ENCODE results near the gene SPEG.
"Not testable (repeated sequence)": the region's sequence is repeated elsewhere in the genome, so short reads cannot be mapped to it uniquely, and the experiment has no call there.

SPEG gene

GRCh38 chr2:219434718-219435525, at the start of gene SPEG:
TSS of gene SPEG (plus strand) at chr2:219434843. CDS start at chr2:219434978, 135 bp downstream.
- DNase-seq (ENCODE audit: low spot score) = peak; percentile 58

- no peak for DNase-seq (ENCODE audit: low spot score)
Observed at GRCh38 chr2:219384859-219385258, 49.8 kb upstream of the SPEG start.

DNA sequence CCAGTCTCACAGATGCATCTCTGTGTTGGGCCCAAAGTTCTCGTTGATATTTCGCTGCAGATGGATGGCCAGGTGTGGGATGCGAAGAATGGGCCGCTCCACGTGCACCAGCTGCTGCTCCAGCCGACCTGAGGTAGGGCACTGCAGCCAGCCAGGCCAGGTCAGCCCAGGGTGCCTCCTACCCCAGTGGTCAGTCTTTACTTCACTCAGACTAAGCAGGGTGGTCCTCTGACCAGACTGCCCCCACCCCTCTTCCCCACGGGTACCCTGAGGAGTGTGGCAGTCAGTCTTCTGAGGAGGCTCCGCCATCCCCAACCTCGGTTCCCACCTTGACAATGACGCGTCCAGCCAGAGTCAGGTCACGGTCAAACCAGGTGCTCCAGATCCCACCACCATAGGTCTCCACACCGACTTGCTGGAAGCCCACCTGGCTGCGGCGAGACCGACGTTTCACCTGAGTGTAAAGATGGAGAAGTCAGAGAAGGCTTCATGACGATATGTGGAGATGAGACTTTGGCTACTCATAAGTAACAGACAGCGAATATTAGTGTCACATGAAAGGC, 48.6 kb upstream of the SPEG start:
- no peak for DNase-seq (ENCODE audit: low spot score)

GRCh38 chr2:219386532-219387280, 47.9 kb upstream of the SPEG start:
- no peak for DNase-seq (ENCODE audit: low spot score)

DNA sequence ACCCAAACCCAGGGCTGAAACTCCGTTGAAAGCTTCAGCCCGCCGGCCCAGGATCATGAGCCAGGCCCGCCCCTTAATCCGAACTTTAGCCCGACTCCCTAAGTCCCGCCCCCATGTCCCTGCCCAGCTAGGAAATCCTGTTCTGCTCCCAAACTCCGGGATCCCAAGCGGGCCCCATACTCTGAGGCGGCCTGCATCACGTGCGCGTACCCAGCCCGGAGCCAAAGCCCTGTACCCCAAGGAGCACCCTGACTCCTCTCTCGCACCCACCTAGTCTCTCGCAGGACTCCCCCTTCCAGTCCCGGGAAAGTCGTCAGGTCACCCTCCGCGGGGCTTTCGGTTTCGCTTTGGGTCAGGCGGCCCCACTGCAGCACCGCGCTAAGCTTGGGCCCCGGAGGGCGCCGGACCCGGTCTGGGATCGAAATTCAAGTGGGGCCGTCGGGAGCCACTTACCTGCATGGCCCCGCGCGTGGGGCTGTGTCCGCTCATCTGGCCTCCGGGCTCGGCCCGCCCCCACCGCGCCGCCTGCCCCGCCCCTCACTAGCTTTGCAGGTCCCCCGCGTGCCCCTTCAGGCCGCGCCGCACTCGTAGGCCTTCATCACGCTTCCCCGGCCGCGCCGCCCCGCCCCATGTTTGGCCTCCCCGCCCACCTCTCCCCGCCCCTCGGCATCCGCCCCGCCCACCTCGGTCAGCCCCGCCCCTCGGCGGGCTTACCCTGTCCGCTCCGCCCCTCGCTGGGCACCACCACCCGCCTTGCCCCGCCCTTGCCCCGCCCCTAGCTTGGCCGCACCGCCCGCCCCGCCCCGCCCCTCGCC, 47.1 kb upstream of the SPEG start, which contains the start of gene DNPEP:
TSS of gene DNPEP (minus strand) at position 607 of the 815 bp plus-strand sequence. CDS start at position 489, 118 bp downstream.
- peak; percentile 99 for DNase-seq (ENCODE audit: low spot score)

- DNase-seq (ENCODE audit: low spot score) = peak; percentile 99
Observed at GRCh38 chr2:219388121-219388906, 46.3 kb upstream of the SPEG start.

GRCh38 chr2:219388907-219389156, 45.8 kb upstream of the SPEG start:
- DNase-seq (ENCODE audit: low spot score) = no peak

- DNase-seq (ENCODE audit: low spot score) = no peak
Observed at GRCh38 chr2:219392754-219393153, 41.9 kb upstream of the SPEG start.

DNA sequence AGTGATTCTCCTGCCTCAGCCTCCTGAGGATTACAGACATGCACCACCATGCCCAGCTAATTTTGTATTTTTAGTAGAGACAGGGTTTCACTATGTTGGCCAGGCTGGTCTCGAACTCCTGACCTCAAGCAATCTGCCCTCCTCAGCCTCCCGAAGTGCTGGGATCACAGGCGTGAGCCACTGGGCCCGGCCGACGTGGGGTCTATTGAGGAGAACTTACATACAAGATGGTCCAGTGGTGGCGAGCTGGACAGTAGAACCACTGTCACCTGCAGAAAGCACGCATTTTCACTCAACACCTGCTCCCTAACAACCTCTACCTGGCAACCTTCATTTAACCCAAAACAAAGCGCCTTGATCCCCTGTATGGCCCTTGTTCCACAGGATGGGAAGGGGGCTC, 39.6 kb upstream of the SPEG start:
- DNase-seq (ENCODE audit: low spot score) = not testable (repeated sequence)

DNA sequence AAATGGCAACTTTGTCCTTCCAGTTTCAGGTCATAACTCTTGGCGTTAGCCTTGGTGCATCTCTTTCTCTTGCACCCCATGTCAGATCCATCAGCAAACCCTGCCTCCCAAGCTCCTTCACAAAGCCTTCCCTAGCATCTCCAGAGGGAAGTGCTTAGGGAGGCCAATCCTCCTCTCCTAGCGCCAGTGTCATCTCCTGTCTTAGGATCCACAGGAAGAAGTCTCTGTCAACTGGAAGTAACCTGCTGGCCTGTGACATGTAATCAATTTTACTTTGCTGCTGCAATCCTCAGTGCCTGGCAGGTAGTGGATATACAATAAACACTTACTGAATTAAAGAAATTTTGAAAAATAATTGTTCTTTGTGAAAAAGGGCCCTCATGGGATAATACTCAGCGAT, 39.0 kb upstream of the SPEG start:
- DNase-seq (ENCODE audit: low spot score) = no peak

- DNase-seq (ENCODE audit: low spot score) = no peak
Observed at GRCh38 chr2:219396863-219397457, 37.7 kb upstream of the SPEG start.

DNA sequence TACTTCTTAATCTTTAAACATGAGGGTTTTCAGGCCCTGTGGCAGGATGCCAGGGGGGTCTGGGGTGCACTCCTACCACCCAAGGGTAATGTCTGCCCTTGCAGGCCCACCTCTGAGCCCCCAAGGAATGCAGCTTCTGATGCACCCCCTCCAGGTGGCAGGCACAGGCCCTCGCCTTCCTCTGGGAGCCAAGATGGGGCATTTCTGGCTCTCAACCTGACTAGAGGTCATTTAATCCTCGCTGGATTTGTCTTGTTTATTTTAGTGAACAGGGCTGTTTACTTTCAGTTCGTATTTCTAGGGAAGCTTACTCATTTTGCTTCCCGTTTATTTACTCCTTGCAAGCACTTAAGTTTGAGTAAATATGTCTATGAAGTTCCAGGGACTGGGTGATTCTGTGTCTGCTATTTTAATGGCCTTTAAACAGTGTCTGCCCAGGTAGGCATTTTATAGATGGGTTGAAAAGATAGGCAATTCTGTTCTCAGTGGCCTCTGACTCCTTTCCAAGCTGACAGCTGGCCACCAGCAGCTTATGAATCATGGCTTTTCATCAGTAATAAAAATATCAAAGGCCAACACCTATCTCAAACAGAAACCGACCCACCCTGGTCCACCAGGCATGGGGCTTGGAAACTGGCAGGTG, 35.8 kb upstream of the SPEG start:
- DNase-seq (ENCODE audit: low spot score) = no peak

DNA sequence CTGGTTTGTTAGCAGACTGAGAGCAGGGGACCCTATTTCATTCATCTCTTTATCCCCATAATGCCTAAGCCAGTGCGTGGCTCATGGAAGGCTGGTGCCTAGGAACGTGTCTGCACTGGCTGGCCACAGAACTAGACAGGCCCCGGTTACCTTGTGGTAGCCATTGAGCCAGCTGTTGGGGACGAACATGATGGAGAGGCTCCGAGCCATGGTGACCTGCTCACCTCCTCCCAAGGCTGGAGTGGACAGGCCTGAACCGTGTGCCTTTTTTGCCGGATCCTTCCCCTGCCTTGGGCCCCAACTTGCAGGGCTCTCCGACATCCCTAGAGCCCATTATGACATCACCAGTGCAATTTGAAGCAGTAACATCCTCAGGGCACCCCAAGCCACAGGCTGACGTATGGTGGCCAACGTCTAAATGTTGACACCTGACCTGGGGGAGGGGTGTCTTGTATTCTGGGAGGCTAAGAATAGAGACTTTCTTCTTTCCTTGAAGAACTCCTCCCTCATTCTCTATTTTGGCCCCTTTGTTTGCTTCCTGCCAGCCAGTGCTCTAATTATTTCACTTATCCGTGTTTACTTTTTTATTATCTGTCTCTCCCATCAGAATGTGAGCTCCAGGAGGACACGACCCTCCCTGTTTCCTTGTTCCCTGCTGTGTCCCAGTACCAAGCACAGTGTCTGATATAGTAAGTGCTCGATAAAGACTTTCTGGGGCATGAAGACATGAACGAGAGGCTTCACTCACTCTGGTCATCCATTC, 34.7 kb upstream of the SPEG start:
- no peak for DNase-seq (ENCODE audit: low spot score)

DNA sequence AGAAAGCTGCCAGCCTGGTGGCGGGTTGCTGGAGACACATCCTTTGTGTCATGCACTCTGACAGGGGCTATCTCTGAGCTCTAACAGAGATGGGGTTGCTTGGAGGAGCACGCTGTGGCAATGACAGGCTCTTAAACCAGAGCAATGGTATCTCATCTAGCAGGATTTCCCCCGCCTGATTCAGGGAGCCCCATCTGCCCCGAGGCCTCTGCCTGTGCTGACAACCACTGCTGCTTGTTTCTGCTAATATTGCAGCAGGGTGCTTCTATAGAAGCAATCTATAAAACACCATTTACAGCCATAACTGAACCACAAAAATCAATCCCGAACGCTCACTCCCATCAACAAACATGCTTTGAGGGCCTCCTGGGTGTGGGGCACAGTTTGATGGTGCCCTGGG, 34.1 kb upstream of the SPEG start:
- no peak for DNase-seq (ENCODE audit: low spot score)

DNA sequence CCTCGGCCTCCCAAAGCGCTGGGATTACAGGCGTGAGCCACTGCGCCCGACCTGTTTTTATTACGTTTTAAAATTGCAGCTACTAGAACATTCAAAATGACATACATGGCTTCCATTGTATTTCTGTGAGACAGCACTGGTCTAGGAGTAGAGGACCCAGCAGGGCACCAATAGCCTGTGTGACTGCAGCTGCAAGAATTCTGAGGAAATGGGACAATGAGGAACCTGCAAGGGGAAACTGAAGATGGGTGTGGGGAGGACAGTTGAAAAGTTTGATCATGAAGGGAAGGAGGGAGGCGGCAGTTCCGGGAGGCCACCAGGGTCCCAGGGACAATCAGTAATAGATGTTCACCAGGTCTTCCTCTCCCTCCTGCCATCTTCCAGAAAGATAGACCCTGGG, 33.0 kb upstream of the SPEG start:
- DNase-seq (ENCODE audit: low spot score) = no peak

DNA sequence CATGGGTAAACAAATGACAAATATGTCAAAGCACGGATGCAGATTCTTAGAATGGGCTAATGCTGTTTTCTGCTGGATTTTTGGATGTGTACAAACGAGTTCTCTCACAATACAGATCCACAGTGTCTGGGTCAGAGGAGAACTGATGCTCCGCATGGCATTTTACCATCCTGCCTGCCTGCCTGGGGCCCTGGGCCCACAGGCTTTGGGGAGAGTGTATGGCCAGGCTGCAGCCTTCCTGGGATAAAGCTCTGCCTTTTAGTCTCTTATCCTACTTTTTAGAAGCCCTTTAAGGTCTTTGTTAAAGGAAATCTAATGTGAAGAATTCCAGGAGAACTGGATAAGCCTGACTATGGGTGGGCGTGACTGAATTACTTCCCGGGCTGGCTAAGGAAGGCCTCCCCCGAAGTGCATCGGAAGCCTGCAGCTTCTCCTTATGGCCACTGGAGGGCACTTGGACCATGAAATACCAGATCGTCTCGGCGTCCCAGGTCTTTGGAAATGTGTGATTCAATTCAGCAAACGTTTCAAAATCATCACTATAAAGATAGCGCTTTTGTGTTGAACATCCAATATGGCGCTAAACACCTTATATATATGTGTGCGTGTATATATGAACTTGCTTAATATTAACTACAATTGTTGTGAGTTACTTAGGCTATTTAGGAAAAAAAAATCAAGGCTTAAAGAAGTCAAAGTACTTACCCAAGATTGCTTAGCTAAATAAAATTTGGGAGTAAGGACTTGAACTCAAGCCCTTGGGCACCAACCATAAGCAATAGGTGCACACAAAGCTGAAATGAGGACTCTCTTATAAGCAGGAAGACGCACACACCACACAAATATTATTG, 31.8 kb upstream of the SPEG start:
- peak; percentile 87 for DNase-seq (ENCODE audit: low spot score)

- no peak for DNase-seq (ENCODE audit: low spot score)
Observed at GRCh38 chr2:219403861-219404260, 30.8 kb upstream of the SPEG start.

DNA sequence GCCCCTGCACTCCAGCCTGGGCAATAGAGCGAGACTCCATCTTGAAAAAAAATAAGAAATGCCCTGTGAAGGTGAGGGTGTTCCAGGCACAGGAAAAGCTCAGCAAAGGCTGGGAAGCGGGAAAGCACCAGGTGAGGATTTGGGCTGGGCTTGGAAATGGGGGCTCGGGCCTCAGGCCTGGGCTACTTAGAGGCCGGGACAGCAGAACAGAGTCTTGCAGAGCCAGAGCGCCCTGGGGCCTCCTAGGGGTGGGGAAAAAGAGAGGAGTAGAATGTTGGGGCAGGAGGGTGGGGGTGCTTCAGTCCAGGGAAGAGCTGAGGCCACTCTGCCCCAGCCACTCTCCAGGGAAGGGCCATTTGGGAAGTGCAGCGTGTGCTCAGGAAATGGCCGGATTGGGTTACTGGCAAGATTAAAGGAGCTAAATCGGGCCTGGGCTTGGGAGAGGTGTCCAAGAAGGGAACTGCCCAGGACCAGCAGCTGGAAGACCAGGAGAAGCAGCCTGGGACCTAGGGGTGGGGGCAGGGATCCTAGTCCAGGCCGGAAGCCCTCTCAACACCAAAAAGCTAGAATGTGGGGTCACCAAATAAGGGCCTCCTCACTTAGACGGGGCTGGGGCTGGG, 30.2 kb upstream of the SPEG start:
- no peak for DNase-seq (ENCODE audit: low spot score)
